Erythroblast (primary cell): ENCODE results near the gene MAN1B1.
"Not testable (repeated sequence)": the region's sequence is repeated elsewhere in the genome, so short reads cannot be mapped to it uniquely, and the experiment has no call there.

Experiments used
- GATA1 ChIP-seq: IDR thresholded peaks from 2 replicates; pipeline ENCODE4 v1.6.1; 2011; ENCODE audit warnings: low read depth, mild to moderate bottlenecking, control low read depth, low read length, moderate library complexity
- POLR2A ChIP-seq: IDR thresholded peaks from 2 replicates; pipeline ENCODE4 v1.6.1; 2011; ENCODE audit warnings: mild to moderate bottlenecking, low read length

DNA sequence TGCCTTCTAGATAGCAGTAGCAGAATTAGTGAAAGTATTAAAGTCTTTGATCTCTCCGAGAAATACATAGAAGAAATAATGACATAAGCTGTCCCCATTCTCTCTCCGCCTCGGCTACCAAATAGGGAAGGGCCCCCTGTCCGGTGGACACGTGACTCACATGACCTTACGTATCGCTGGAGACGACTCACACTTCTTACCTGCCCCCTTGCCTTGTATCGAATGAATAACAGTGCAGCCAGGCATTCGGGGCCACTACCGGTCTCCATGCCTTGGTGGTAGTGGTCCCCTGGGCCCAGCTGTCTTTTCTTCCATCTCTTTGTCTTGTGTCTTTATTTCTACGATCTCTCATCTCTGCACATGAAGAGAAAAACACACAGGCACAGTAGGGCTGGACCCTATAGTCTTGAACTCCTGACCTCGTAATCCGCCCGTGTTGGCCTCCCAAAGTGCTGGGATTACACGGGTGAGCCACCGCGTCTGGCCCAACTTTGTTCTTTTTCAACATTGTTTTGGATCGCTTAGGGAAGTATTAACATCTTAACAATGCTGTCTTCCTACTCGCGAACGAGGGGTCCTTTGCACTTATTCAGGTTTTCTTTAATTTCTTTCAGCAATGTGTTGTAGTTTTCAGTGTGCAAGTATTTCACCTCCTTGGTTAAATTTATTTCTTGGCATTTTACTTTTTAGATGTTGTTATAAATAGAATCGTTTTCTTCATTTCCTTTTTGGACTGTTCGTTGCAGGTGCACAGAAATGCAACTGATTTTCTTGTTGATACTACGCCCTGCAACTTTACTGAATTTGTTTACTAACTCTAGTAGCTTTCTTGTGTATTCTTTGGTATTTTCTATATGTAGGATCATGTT is 35.4 kb downstream of the MAN1B1 start:
- not testable (repeated sequence) for TF ChIP-seq POLR2A, GATA1
